ENCODE results near the gene EGR2.
A peak's percentile ranks its signal among the peaks of the same experiment; 100 is the strongest.

Gene EGR2

DNA sequence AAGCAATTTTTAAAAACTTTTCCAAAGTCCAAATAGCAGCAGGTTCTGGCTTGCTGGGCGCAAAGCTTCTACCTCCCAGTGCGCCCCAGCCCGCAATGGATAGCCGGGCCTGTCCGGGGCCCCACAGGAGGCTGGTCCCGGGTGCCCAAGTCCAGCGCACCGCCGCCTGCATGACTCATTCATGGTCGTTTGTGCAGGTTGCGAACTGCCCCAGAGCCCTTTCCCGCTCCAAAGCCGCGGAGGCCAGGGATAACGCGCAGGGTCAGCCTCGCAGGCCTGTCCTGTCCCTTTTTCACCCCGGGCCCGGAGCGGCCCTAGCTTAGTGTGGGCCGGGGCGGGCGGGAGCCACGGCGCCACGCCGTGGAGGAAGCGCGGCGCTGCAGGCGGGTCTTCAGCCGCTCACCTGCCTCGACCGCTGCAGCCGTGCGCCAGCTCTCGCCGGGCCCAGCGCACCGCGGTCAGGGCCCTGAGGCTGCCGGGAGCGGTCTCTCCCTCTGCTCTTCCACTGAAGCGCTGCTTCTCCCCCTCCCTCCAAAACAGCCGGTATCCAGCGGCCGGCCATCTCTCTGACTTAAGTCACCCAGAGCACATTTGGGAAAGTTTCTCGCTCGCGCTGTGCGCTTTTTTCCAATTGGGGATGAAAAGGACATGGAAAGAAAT, 1.7 kb upstream of the EGR2 start:
- DNase-seq: peak; percentile 90

DNA sequence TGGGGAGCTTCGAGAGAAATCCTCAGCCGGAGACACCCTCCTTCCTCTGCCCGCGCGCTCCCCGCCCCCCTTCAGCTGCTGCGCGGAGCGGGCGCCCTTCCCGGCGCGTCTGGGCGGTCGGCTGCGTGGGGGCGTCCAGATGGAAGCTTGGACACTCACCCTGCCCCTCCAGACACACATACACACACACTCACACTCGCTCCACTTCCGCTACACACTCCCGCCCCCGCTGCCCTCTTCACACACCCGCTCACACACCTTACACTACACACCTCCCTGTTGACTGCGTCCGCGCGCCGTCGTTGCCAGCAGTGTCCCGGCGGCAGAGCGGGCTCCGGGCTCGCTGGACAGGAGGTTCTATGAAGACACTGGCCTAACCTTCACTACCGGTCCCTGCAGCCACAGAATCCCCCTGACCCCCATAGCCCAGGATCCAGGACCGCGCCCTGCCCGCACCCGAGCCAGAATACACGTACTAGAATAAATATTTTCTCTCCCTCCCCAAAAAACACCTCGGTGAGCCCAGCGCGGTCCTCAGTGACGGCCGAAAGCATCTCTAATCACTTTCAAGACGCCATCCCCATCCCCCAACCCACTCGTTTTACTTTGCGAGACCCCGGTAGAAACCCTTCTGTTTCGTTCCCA, 1.1 kb upstream of the EGR2 start:
- peak; percentile 87 for DNase-seq

DNA sequence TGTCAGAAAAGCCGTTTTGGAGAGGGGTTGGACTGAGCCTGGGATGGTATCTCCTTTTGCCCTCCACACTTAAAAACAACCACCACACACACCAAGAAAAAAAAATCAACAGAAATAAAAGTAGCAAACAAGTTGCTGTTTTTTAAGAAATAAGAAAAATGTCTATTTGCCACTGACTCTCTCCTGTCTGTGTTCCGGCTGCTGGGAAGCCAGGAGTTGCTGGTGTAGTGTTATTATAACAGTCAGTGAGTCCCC, 163 bp downstream of the EGR2 start:
- no peak for DNase-seq

DNA sequence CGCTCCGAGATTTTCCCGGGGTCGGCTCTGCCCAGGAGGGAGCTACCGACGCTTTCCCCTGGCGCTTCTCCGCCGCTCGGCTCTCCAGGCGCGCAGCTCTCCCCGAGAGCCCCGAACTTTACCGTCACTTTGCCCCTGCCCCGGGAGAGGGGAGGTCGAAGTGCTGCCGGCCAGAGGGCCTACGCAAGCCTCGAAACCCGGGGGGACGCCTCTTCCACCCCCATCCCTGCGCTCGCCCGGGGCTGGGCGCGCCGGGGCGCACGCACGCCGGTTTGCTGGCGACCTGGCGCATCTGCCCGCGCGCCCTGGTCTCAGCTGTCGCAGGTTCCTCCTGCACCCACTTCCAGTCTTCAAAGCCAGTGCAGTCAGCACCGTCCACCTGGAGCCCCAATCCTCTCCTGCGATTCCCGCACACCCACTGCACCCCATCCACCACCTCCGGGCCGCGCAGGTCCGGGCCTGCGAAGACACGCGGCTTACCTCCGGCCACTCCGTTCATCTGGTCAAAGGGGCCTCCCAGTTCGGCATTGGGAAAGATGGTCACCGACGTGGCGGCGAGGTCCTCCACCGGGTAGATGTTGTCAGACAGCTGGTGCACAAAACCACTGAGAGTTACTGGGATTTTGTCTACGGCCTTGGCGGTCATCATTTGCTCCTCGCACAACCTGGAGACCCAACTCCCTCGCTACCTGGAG, 638 bp downstream of the EGR2 start:
- peak; percentile 78 for DNase-seq

DNA sequence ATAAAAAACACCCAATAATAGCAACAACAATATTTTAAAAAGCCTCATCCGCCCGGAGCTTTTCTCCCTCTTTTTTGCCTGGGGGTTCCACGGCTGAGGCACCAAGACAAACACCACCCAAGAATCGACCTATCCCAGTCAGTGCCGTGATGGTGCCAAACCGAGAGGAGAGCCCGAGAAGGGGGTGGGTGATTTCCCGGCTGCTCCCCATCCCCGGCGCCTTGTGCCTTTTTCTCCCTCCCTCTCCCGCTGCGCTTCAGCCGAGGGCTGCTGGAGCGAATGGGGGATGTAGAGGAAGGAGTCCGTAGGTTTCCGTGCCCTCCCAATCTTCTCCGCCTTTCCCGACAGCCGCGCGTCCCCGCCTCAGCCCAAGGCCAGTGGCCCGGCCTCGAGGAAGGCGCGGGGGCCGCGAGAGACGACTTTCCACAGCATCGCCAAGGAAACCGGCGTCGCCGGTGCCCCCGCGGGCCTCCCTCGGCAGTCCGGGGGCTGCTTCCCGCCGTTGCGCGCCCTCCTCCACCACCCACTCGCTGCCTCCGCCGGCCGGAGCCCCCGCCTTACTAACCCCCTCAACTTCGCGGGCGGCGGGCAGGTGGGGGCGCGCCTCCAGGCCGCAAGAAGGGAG, 1.3 kb downstream of the EGR2 start:
- peak; percentile 76 for DNase-seq

DNA sequence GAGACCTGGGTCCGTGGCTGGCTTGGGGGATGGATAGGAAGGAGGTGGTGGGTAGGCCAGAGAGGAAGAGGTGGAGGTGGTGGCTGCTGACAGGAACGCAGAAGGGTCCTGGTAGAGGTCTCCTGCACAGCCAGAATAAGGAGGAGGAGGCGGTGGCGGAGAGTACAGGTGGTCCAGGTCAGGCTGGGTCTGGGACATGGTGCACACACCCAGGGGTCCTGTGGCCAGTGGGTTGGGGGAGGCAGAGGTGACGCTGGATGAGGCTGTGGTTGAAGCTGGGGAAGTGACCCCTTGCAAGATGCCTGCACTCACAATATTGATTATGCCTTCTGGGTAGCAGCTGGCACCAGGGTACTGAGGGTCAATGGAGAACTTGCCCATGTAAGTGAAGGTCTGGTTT, 2.2 kb downstream of the EGR2 start:
- DNase-seq: no peak

DNA sequence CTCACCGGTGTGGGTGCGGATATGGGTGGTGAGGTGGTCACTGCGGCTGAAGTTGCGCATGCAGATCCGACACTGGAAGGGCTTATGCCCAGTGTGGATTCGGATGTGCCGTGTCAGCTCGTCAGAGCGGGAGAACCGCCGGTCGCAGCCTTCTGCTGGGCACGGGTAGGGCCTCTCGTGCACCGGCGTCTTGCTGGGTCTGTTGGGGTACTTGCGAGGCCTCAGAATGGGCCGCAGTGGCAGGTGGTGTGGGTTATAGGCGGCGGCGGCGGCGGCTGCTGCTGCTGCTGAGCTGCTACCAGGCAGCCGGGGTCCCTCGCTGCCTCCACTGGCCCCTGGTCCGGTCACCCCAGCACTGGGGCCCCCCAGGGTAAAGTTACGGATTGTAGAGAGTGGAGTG, 2.7 kb downstream of the EGR2 start:
- no peak for DNase-seq

DNA sequence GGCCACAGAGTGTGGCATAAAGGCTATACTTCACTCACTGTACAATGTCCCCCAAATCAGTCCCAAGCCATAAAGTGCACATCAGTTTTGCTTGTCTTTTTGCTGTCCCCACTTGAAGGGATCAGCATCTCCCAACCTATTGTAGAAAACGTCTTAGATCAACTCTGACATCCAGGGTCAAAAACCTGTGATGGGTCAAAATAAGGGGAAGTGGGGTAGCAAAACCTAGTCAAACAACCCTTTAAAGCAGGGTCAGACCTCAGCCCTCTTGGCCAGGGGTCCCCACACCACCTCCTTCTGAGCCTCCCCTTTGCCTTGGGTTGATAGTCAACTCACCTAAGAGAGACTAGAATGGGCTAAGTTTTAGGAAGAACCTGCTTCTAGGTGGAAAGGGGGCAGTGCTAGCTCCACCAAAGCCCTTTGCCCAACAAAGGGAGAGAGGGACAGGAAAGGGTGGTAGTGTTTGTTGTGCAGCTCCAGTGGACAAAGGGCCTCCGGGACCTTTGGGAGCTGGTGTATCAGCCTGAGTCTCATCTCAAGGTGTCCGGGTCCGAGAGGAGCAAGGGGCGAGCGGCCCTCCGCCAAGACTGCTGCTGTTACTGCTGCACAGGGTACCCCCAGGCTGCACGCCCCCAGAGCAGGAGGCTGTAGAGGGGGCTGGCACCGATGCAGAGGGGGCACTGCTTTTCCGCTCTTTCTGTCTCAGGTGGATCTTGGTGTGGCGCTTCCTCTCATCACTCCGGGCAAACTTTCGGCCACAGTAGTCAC, 3.3 kb downstream of the EGR2 start:
- DNase-seq: no peak

DNA sequence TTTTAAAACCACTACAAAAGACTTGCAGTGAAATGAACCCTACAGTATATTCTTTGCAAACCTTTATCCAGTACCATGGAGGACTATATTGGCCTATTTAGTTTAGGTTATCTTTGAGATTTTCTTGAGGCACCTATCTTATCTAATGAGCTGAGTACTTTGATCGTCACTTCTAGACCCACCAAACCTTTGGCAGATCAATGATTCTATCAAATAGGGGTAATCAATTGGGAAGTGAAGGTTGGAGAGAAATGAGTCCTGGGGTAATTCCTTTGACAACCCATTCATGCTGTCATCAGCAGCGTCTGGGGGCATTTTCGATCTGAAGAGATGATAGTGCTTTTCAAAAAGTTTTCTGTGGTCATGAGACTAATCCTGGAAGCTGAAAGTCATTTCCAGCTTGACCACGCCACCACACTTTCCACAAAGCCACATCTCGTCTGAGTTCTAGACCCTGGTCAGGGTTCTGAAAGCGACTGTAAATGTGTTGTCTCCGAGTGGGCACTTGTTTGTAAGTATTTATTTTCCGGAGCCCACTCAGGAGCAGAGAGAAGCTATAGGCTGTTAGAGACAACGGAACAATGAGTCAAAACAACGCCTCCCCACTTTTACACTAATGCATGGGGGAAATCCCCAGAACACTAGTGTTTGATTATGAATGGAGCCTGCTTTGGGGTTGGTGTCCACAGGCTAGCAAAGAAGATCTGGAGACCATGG, 4.8 kb downstream of the EGR2 start:
- DNase-seq: peak; percentile 88

DNA sequence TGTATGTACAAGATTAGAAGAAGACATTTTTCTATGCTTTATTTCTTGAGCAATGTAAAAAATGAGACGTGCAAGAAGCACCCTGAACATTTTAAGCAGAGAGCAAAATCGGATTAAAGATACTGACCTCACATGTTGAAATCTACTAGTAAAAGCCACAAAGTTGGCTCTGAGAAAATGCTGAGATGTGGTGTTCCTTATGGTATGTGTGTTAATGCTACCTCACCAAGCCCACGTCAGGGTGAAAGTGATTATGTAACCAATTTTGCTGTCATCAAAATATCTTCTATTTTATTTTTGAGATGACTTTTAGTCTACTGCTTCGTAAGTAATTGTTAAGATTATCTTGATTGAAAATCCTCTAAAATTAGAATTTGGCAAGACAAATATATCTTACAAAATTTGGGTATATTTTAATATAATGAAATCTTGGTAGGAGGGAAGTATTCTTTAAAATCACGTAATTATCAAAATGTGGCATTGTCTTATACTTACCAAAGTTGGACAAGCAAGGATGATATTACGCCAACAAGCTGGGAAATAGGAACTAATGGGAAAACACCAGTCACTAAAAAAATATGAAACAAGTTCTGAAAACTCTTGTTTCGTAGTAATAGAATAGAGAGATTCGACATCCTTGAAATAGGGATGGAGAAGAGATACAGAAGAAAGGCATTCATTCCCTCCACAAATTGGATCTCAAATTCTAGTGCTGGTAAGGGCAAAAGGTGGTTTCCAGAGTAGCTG, 5.8 kb downstream of the EGR2 start:
- no peak for DNase-seq

DNA sequence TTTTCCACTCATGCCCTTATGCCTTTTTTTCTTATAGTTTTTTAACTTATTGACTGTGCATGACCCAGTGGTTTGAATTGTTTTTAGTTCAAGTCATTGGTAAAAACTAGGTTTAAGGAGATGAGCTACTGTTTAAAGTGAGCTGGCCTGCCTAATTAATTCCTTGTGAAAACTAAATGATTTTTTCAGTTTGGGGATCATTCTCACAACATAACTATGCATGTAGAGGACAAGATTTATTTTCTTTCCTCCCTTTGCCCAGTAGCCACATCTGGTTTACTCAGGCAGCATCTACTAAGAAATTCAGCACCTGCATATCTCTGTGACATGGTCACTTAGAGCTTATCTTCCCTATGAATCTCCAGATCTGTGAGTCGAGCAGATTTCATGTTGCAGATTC, 9.9 kb downstream of the EGR2 start:
- no peak for DNase-seq

DNA sequence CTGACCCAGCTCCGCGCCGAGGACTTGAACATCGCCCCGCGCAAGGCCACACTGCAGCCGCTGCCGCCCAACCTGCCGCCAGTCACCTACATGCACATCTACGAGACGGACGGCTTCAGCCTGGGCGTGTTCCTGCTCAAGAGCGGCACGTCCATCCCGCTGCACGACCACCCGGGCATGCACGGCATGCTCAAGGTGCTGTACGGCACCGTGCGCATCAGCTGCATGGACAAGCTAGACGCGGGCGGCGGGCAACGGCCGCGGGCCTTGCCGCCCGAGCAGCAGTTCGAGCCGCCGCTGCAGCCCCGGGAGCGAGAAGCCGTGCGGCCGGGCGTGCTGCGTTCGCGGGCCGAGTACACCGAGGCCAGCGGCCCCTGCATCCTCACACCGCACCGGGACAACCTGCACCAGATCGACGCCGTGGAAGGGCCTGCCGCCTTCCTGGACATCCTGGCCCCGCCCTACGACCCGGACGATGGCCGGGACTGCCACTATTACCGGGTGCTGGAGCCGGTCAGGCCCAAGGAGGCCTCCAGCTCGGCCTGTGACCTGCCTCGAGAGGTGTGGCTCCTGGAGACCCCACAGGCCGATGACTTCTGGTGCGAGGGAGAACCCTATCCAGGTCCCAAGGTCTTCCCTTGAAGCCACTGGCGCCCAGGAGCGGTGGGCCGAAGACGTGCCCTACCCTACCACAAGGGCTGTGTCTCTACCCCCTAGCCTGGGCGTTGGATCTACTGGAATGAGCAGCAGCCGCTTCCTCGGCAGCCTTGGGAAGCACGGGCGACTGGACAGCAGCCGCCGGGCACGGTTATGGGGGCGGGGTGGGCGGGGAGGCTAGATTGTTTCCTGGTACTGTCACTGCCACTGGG, 10.7 kb downstream of the EGR2 start:
- DNase-seq: peak; percentile 71

DNA sequence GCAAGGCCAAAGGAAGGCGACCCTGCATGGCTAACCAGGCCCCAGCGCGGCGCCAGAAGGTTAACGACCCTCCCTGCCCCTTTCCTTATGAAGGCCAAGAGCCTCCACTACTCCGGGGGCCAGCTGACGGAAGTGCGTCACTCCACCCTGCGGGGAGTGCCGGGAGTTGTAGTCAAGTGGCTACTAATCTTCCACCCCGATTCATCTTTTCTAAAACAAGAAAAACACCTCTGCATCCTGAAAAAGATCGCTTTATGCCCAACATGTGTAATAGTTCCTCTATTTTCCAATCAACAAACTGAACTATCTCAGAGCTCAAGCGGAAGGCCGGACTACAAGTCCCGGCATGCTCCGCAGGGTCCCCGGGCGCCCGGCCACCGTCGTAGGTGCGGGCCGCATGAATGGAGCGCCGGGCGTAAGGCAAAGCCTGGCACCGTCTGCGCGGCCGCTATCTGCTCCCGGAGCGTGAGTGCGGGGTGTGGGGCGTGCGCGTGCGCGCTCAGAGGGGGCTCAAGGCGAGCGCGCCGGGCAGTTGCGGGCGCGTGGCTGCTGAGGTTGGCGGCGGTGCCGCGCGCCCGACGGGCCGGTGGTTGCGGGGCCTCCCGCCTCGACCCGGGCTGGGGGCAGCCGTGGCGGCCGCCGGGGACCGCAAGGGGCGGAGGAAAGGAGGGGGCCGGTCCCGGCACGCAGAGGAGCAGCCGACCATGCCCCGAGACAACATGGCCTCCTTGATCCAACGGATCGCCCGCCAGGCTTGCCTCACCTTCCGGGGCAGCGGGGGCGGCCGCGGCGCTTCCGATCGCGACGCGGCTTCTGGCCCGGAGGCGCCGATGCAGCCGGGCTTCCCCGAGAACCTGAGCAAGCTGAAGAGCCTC, 11.6 kb downstream of the EGR2 start, which contains the start of gene ADO:
Gene ADO (plus strand): TSS at position 365 of the 875 bp plus-strand sequence. CDS start 340 bp downstream, at position 705.
- DNase-seq: peak; percentile 91

DNA sequence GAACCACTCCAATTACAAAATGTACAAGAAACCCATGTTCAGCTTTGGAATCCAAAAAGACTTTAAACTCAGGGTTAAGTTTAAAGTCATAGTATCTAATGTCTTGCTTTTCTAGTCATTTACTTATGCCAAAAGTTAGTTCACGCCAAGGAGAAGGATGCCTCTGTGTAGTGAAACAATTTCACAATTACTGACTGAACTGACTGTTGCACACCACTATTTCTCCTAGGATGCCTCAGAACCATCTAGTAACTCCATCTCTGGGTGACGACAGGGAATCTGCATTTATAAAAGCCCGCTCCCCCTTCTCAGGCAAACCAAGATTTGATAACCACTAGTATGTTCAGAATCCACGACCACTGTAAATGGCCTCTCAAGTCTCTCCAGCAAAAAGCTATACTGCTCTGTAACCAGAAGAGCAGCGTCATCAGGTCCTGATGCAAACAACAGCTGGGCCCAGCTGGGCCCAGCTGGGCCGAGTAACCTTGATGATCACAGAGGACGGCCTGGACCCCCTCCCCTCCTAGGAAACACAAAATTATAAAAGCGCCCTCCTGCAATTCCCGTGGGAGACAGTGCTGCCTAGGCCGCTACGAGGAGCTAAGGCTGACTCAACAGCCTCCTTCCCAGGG, 12.3 kb downstream of the EGR2 start:
- DNase-seq: no peak

DNA sequence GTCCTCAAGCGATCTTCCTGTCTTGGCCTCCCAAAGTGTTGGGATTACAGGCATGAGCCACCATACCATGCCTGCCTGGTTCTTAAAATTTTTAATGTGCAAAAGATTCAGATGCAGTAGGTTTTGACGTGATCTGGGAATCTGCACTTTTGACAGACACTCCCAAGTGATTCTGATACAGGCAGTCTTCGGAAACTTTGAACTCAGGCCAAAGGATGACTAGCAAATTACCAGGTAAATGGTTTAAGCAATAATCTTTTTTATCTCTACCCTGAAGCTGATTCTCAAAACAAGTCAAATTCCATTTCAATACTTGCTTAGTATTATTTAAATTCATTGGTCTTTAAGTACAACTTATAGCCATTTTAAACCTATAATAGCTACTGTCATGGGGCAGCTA, 14.3 kb downstream of the EGR2 start:
- DNase-seq: no peak

DNA sequence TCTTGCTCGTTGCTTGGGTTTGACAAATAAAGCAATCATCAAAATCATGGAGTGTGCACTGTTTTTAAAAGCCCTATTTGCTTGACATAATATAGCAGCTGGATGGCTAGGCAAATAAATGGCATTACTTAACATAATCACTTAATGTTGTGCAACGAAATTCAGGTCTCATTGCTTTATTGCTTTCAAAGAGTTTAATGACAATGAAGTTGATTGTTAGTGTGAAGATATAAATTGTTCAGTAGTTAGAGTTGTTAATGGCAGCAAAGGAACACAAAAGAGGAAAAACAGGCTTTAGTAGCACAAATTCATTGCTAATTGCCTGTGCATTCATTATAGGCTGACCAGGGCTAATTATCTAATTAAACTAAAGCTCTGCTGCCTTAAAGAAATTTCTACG, 19.3 kb downstream of the EGR2 start:
- no peak for DNase-seq

DNA sequence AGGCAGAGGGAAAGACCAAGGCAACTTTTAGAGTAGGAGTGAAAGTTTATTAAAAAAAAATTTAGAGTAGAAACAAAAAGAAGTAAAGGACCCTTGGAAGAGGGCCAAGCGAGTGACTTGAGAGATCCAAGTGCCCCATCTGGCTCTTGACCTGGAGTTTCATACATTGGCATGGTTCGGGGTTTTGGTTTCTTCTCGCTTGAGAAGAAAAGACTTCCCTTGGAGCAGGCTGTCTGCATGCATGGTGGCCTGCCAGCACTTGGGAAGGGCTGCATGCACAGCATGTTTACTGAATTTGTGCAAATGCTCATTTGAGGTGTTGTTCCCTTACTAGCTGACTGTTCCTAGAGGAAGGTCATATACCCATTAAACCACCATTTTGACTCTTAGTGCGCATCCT, 20.4 kb downstream of the EGR2 start:
- DNase-seq: no peak

DNA sequence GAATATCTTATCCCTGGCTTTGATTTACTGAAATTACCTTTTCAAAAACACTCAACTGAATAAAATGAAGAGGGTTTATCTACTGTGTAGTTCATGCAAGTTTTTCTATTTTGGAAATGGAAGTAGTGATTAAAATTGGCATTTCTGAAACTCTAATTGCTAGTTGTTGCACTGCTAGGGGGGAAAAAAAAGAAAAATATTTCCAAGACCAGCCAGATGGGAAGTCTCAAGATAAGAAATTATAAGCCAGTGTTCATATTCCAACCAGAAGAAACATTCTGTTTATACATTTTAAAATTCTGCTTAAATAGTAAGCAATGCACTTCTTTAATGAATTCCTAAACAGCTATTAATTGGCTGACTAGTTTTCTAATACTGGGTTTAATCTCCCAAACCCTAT, 21.1 kb downstream of the EGR2 start:
- no peak for DNase-seq

DNA sequence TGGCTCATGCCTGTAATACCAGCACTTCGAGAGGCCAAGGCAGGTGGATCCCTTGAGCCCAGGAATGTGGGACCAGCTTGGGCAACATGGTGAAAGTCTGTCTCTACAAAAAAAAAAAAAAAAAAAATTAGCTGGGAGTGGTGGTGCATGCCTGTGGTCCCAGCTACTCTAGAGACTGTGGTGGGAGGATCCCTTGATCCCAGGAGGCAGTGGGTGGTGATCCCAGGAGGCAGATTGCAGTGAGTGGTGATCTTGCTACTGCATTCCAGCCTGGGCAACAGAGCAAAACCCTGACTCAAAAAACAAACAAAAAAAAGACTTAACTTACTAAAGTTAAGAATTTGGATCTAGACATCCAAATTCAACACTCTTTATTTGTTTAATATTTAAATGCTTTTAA, 21.9 kb downstream of the EGR2 start:
- DNase-seq: no peak

Data from activated CD8-positive, alpha-beta memory T cell treated with anti-CD3 and anti-CD28 coated beads for 24 hours (primary cell).